ENCODE data around the gene CARD9.
A peak's percentile ranks its signal among the peaks of the same experiment; 100 is the strongest.

The CARD9 gene

GRCh38 chr9:136335296-136336155, 37.9 kb downstream of the CARD9 start:
- no peak for DNase-seq (ENCODE audit: low spot score)

DNA sequence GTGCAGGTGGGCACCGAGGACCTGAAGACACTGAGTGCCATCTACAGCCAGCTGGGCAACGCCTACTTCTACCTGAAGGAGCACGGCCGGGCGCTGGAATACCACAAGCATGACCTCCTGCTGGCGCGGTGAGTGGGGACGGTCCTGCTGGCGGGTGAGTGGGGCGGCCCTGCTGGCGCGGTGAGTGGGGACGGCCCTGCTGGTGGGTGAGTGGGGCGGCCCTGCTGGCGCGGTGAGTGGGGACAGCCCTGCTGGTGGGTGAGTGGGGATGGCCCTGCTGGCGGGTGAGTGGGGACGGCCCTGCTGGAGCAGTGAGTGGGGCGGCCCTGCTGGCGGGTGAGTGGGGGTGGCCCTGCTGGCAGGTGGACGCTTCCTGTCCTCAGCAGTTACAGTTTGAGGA, 38.9 kb downstream of the CARD9 start:
- DNase-seq (ENCODE audit: low spot score), result no peak

GRCh38 chr9:136333486-136333885, 40.0 kb downstream of the CARD9 start:
- no peak for DNase-seq (ENCODE audit: low spot score)

DNA sequence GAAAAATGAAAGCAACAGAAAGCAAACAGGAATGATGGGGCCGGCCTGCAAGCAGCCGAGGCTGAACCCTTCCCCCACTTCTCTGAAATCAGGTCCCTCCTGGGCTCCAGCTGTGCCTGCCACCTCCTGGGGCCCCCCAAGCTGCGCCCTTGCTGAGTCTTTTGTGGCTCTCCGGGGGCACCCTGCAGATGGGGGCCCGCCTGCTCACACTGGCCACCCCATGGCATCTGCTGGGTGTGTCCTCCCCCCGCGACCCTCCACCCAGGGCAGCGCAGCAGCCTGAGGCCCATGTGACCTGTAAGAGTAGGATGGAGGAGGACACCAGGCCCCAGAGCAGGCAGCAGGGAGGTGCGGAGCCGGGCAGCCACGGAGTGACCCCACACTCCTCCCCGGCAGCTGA, 40.4 kb downstream of the CARD9 start:
- no peak for DNase-seq (ENCODE audit: low spot score)

GRCh38 chr9:136332482-136332983, 40.9 kb downstream of the CARD9 start:
- DNase-seq (ENCODE audit: low spot score), result no peak

DNA sequence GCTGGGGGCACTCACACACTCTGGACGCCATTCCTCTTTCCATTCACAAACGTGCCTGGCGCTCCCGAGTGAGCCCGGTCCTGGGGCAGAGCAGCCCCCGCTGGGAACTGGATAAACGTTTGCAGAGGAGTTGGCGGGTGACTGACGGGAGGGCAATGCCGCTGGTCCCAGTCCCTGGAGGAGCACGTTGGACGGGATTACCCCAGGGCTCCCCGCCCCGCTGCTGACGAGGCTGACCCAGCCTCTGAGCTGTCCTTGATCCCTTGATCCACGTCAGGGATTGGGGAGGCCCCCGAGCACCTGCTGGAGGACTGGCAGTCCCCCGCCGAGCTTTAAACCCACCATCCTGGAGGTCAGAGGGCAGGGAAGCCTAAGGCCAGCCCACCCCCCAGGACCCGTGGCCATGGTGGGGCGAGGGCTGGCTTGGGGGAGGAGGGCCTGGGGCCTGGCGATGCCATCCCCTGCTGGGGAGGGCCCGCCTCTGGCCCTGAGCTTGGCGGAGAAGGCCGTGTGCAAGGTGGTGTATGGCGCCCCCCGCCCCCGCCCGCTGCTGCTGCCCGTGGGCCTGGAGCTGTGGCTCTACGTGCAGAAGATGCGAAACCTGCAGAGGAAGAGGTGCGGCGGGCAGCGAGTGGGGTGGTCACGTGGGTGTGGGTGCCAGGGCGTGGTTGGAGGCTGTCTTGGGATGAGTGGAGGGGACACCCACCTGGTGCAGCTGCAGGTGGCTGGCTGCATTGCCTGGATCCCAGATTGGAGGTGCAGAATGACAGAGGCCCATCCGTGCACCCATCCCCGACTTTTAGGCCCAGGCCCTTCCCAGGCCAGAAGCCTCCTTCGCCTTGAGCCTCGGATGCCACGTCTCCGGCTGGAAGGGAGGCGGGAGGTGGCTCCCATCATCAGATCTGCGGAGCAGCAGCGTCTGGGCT, 41.6 kb downstream of the CARD9 start:
- no peak for DNase-seq (ENCODE audit: low spot score)

- DNase-seq (ENCODE audit: low spot score), result no peak
Measured at GRCh38 chr9:136331030-136331429, 42.4 kb downstream of the CARD9 start.

- no peak for DNase-seq (ENCODE audit: low spot score)
Measured at GRCh38 chr9:136330406-136330990, 43.0 kb downstream of the CARD9 start.

GRCh38 chr9:136329636-136330405, 43.6 kb downstream of the CARD9 start:
- DNase-seq (ENCODE audit: low spot score), result no peak

GRCh38 chr9:136329211-136329627, 44.2 kb downstream of the CARD9 start:
- DNase-seq (ENCODE audit: low spot score), result no peak

- DNase-seq (ENCODE audit: low spot score), result no peak
Measured at GRCh38 chr9:136328622-136329041, 44.8 kb downstream of the CARD9 start.

- no peak for DNase-seq (ENCODE audit: low spot score)
Measured at GRCh38 chr9:136328011-136328621, 45.4 kb downstream of the CARD9 start.

GRCh38 chr9:136327304-136327974, 46.0 kb downstream of the CARD9 start, which contains the start of gene GPSM1:
GPSM1 (plus strand) TSS chr9:136327539; CDS start chr9:136327696, 157 bp downstream.
- DNase-seq (ENCODE audit: low spot score), result peak; percentile 23

DNA sequence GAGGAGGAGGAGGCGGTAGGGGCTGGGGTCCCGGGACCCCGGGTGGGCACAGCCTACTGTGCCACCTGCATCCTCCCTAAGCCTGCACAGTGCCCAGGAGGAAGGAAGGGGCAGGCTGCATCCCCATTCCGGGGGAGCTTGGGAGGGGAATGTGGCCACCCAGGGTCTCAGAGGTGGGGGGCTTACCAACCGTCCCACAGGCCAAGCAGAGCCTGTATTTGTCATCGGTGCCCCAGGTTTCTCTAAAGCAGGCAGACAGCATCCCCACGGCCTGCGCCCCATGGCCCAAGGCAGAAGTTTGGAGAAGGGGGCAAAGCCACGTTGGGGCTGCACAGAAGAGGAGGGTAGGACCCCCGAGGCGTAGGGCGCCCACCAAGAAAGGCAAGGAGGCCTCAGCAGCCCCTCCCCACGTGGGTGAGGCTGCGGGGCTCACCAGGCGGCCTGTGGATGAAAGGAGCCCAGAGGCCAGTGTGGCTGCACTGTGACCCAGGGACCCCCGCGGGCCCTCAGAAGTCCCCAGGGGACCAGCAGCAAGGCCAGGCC, 46.6 kb downstream of the CARD9 start:
- DNase-seq (ENCODE audit: low spot score), result no peak

GRCh38 chr9:136326061-136326760, 47.3 kb downstream of the CARD9 start:
- no peak for DNase-seq (ENCODE audit: low spot score)

- DNase-seq (ENCODE audit: low spot score), result no peak
Measured at GRCh38 chr9:136325358-136325757, 48.1 kb downstream of the CARD9 start.

GRCh38 chr9:136324501-136325300, 48.8 kb downstream of the CARD9 start:
- DNase-seq (ENCODE audit: low spot score), result no peak

- DNase-seq (ENCODE audit: low spot score), result no peak
Measured at GRCh38 chr9:136323371-136323789, 50.1 kb downstream of the CARD9 start.

All from CD4-positive, alpha-beta T cell treated with Interleukin-2 at 100 ng/mL for 4 hours (primary cell).